Liver (tissue), 3 donors: Measurements from ENCODE around the gene TFPI.

Experiments
- EGR1 ChIP-seq, 2 donors: IDR thresholded peaks; 2 replicates each; pipeline ENCODE4 v1.6.1; 2016 to 2018; ENCODE audit warnings: antibody characterized with exemption in 2 of 2, low read depth in 2 of 2
- HNF4A ChIP-seq, 2 donors: conservative IDR thresholded peaks; 2 replicates each; pipeline ENCODE4 v1.6.1; 2016; ENCODE audit warnings: antibody characterized with exemption in 2 of 2, mild to moderate bottlenecking in 2 of 2
- JUND ChIP-seq, 2 donors: IDR thresholded peaks; 2 replicates each; pipeline ENCODE4 v1.6.1; 2016; ENCODE audit warnings: antibody characterized with exemption in 2 of 2
- MAX ChIP-seq: IDR thresholded peaks from 2 replicates; pipeline ENCODE4 v1.6.1; 2016; ENCODE audit warnings: antibody characterized with exemption
- RAD21 ChIP-seq, 2 donors: IDR thresholded peaks; 2 replicates each; pipeline ENCODE4 v1.6.1; 2016; ENCODE audit warnings: antibody characterized with exemption in 2 of 2, mild to moderate bottlenecking in 2 of 2
- REST ChIP-seq: IDR thresholded peaks from 2 replicates; pipeline ENCODE4 v1.6.1; 2016; ENCODE audit warnings: antibody characterized with exemption, mild to moderate bottlenecking
- TAF1 ChIP-seq: conservative IDR thresholded peaks from 2 replicates; pipeline ENCODE4 v1.6.1; 2016; ENCODE audit warnings: antibody characterized with exemption, mild to moderate bottlenecking
- YY1 ChIP-seq: IDR thresholded peaks from 2 replicates; pipeline ENCODE4 v1.6.1; 2016; ENCODE audit warnings: antibody characterized with exemption, mild to moderate bottlenecking
- ZBTB33 ChIP-seq: IDR thresholded peaks from 2 replicates; pipeline ENCODE4 v1.6.1; 2016; ENCODE audit warnings: antibody characterized with exemption
- TF ChIP-seq, protein P1 (sequence below): fragments of 150-350 bp; IDR thresholded peaks from 2 replicates; pipeline ENCODE4 v1.5.1; 2017; ENCODE audit warnings: improper control_type of control experiment, low read depth, low read length; ENCODE audit not compliant: missing input control
- TF ChIP-seq, protein P2 (sequence below): IDR thresholded peaks from 2 replicates; pipeline ENCODE4 v1.6.1; 2016; ENCODE audit warnings: antibody characterized with exemption
- donor health status: healthy.
- donor health status: healthy.

DNA sequence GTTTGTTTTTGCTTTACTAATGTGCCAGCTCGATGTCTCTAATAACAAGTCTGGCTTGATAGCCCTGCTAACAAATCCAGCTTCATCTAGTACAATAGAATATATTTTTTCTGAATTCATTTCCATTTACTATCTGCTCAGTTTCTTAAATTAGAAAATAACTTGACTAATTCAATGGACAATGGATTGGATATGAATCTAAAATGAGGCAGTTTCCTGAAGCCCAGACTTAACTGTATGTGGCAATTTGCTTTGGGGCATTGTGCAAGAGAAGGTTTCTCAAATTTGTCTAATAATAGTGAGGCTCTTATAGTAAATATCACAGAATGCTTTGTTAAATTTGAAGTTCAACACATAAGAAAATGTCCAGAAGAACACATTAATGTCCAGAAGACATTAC is 132.0 kb downstream of the TFPI start:
- TF ChIP-seq, protein P1, sequence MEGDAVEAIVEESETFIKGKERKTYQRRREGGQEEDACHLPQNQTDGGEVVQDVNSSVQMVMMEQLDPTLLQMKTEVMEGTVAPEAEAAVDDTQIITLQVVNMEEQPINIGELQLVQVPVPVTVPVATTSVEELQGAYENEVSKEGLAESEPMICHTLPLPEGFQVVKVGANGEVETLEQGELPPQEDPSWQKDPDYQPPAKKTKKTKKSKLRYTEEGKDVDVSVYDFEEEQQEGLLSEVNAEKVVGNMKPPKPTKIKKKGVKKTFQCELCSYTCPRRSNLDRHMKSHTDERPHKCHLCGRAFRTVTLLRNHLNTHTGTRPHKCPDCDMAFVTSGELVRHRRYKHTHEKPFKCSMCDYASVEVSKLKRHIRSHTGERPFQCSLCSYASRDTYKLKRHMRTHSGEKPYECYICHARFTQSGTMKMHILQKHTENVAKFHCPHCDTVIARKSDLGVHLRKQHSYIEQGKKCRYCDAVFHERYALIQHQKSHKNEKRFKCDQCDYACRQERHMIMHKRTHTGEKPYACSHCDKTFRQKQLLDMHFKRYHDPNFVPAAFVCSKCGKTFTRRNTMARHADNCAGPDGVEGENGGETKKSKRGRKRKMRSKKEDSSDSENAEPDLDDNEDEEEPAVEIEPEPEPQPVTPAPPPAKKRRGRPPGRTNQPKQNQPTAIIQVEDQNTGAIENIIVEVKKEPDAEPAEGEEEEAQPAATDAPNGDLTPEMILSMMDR = no peak
- TF ChIP-seq RAD21 (IDR thresholded peaks at IDR 0.05) (no peak), MAX (no peak), TAF1 (no peak), REST (no peak), HNF4A (conservative IDR thresholded peaks at IDR 0.05) (no peak), ZBTB33 (no peak), EGR1 (IDR thresholded peaks at IDR 0.05; ENCODE audit: low read depth in 2 of 2) (no peak), JUND (IDR thresholded peaks at IDR 0.05) (no peak), YY1 (no peak)
- TF ChIP-seq, protein P2, sequence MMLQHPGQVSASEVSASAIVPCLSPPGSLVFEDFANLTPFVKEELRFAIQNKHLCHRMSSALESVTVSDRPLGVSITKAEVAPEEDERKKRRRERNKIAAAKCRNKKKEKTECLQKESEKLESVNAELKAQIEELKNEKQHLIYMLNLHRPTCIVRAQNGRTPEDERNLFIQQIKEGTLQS = no peak
